GM18519 (cell line): ENCODE data around the gene OXLD1.

Experiments used
- ATAC-seq: cut with Tn5 transposase; IDR thresholded peaks from one replicate; pipeline ENCODE4 v1.9.1; 2021; ENCODE audit warnings: mild to moderate bottlenecking, moderate library complexity; ENCODE audit not compliant: unreplicated experiment, low FRiP score

Gene OXLD1

GRCh38 chr17:81666342-81667191 lies at the start of gene OXLD1, which contains the start of gene CCDC137:
OXLD1 (minus strand) TSS chr17:81666605; CDS start chr17:81666577, 28 bp downstream.
CCDC137 (plus strand) TSS chr17:81666737; CDS start chr17:81666767, 30 bp downstream.
- peak; percentile 87 for ATAC-seq

GRCh38 chr17:81715107-81715871 lies 48.9 kb upstream of the OXLD1 start:
- no peak for ATAC-seq

DNA sequence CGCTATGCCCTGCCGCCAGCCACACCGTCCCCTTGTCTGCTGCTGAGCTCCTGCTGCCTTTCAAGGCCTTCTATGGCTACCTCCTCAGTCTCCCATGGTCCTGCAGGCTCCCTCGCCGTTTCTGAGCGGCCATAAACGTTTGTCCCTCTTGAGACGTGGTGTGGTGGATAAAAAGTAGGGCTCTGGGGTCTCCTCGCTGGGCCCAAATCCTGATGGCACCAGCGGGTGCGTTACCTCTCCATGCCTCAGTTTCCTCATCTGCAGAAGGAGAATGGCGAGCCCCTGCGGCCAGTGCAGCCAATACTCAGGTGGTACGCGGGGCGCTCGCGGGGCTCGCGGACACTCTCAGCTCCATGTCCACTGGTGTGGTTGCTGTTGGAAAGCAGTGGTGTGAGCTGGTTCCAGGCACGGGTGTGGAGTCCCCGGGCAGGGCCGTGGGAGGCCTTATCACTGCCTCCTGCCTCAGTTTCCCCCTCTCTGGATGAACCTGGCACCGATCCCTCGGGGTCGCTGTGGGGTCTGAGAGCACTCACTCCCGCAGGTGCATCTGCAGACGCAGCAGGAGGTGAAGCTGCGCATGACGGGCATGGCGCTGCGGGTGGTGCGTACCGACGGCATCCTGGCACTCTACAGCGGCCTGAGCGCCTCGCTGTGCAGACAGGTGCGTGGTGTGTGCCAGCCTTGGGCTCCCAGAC lies 48.2 kb upstream of the OXLD1 start:
- ATAC-seq: no peak

DNA sequence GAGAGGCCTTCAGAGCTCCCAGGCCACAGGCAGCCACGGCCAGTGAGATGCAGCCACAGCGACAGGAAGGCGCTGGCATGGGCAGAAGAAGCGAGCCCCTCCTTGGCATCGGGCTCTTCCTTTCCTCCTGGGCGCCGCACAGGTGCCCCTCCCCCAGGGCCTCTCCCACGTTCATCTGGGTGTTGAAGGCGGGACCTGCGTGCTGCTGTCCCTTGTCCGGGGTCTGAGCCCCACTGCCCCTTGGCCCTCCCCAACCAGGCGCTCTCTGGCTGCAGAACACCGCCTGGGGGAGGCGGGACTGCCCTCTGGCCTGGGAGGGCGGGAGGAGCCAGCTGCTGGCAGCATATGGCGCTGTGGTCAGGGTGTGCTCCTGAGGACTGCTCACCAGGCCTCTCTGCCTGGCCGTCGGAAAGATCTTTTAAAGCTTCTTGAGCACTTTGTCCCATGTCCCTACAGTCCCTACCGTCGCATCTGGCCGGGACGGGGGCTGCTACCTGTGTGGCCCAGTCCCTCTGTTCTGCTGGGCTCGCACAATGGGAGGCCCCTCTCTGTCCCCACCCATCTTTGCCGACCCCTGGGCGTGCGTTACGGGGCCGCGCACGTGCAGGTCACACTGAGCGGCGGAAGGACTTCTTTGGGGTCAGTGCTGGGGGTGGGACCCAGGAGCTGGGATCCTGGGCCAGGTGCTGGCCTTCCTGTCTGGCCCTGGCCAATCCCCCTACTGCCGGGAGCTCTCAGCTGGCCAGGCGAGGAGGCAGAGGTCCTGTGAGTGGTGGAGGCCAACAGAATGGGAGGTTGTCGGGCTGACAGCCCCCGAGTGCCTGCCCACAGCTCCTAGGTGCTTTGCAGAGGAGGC lies 47.4 kb upstream of the OXLD1 start:
- no peak for ATAC-seq

GRCh38 chr17:81713004-81713555 lies 46.7 kb upstream of the OXLD1 start:
- no peak for ATAC-seq

DNA sequence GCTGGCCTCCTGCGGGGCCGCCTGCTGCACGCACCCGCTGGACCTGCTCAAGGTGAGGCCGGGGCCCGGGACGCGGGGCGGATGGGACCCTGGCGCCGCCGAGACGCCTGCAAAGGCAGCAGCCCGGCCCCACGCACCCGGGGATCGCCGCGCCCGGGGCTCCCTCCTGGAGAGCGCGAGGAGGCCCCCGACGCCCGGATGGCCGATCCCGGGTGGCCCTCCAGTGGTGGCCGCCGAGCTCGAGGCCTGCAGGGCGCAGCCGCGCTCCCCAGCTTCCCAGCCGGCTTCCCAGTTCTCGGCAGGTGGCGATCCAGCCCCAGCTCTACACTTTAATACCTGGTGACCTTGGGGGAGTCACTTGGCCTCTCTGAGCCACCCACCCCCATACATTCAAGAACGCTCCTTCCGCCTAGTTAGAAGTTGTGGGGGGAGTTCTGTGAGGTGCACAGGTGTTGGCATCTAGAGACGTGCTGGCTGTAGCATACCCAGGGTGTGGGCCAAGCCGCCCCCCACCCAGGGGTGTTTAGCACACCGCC lies 46.1 kb upstream of the OXLD1 start:
- no peak for ATAC-seq

- ATAC-seq: no peak
These were observed 45.5 kb upstream of the OXLD1 start, which contains the start of gene SLC25A10 for GRCh38 chr17:81711814-81712467. SLC25A10 (plus strand) TSS chr17:81712284; CDS start chr17:81712427, 143 bp downstream.

- no peak for ATAC-seq
These were observed 44.3 kb upstream of the OXLD1 start for GRCh38 chr17:81710514-81711308.

- ATAC-seq: no peak
These were observed 42.4 kb upstream of the OXLD1 start for GRCh38 chr17:81708739-81709185.

DNA sequence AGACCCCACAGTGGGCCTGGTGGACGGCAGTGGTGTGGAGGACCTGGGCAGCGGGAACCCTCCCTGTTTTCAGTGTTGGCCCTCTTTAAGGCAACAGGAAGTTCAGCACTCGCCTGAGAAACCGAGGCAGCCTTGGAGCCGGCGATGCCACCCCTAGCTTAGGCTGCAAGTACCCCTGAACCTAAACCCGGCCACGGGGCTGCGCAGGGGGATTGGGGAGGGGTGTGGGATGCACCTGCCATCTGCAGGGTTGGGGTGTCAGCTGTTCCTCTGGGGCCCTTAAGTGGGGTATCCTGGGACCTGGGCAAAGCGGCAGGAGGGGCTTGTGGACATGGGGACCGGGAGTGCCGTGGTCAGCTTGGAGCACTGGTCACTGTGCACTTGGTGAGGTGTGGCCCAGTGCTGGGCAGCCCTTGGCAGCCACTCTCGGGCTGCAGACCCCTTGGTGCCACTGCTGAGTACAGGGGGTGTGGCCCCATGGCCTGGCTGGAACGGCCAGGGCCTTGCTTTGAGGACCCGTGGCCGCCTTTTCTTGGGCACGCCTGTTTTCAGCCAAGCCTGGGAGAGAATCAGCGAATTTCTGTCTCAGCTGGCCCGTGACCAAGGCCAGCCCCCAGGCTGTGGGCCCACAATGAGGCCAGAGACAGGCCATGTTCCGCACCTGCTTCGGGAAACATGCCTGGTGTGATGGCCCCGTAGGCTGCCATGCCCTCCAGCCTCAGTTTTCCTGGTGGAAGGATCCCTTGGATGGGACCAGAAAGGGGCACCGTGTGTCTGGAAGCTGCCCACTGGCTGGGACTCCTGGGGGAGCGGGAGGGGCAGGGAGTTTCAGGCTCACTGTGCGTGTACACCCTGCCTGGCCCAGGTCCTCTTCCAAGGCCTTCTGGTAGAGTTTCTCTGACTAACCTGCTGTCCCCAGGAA lies 41.6 kb upstream of the OXLD1 start:
- ATAC-seq: no peak

DNA sequence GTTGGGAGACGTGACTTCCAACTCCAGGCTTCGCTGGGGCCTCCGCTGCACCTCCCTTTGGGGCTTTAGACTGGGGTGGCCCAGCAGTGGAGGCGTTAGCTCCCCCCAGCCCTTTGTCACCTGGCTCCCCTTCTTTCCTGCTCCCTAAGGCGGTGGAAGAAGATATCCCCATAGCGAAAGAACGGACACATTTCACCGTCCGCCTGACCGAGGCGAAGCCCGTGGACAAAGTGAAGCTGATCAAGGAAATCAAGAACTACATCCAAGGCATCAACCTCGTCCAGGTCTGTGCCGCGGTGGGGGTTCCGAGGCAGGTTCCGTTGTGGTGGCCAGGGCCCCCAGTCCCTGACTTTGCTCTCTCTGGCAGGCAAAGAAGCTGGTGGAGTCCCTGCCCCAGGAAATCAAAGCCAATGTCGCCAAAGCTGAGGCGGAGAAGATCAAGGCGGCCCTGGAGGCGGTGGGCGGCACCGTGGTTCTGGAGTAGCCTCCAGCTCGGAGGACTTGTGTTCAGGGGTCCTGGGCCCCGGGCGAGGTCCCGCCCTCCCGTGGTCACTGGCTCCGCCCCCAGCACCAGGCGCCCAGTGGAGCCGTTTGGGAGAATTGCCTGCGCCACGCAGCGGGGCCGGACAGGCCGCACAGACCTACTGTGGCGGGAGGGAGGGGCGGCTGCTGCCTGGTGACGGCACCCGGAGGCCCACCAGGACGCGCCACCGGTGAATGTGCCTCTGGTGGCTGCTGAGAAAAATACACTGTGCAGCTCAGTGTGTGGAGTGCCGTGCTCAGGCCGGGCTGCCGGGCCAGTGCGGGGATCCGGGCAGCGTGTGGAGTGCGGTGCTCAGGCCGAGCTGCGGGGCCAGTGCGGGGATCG lies 40.6 kb upstream of the OXLD1 start:
- no peak for ATAC-seq

- ATAC-seq: no peak
These were observed 39.8 kb upstream of the OXLD1 start for GRCh38 chr17:81706232-81706611.

GRCh38 chr17:81705518-81706231 lies 39.3 kb upstream of the OXLD1 start:
- no peak for ATAC-seq

DNA sequence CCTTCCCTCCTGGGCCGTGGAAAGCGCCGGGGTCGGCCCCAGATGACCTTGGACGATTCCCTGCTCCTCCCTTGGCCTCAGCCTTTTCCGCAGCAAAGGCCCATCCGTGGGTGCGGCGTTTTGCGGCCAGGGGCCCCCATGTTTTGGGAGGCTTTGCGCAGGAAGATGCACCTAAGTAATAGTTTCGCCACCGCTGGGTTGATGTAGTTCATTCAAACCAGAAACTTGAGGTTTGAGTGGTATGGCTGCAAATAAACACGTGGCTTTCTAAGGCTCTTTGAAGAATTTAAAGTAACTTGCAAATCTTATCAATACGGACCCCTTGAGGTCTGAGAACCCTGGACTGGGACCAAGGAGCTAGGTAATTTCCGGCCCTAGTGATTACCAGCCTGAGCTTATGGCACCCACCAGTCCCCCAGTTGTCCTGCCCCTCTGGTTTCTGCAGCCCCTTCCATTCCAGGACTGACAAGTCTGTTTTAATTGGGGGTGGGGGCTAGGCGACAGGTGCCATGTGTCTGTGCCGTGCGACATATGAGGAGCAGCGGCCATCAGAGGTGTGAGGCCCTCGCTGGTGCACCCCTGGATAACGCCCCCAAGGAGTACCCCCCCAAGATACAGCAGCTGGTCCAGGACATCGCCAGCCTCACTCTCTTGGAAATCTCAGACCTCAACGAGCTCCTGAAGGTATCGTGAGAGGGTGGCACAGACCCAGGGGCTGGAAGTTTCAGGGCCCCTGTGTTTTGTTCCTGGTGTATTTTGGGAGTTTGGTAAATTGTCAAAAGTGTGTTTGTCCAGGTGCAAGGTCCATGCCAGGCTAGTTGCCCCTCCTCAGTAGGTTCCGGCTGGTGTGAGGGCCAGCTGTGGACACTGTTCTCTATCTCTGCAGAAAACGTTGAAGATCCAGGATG lies 37.6 kb upstream of the OXLD1 start:
- no peak for ATAC-seq
